ENCODE results near the gene ZNRF3.

DNA sequence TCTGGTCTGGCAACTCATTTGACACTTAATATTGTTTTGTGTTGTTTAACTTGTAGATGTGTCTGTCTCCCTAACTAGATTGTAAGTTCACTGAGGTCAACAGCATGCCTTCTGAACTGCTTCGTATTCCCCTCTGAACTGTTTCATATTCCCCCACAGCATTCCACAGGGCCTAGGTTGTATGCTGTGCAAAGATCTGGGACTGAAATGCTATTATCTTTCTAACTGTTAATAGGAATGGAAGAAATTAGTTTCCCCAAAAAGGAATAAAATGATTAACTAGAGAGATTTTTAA, 38.2 kb downstream of the ZNRF3 start:
- no peak for TF ChIP-seq CTCF (IDR thresholded peaks at IDR 0.05)
- TF ChIP-seq EZH2 (IDR thresholded peaks at IDR 0.05): no peak
